Coronary artery (tissue), 2 donors: ENCODE results near the gene MFN1.

Source experiments
- DNase-seq: peaks from one replicate; pipeline ENCODE4 v3.0.0-alpha.2; 2017; ENCODE audit warnings: low spot score
- H3K27ac ChIP-seq, 2 donors: fragments of 200-600 bp; sonication (generic); one replicate each; pipeline ENCODE4 v1.5.1; 2016 to 2019
- H3K4me3 ChIP-seq: fragments of 200-600 bp; sonication (generic); 2 replicates; pipeline ENCODE4 v1.5.1; 2016; ENCODE audit warnings: mild to moderate bottlenecking, moderate library complexity
- CTCF ChIP-seq: fragments of 200-600 bp; sonication (generic); IDR thresholded peaks from one replicate; pipeline ENCODE4 v1.5.1; 2019; ENCODE audit warnings: antibody characterized with exemption

The MFN1 gene

DNA sequence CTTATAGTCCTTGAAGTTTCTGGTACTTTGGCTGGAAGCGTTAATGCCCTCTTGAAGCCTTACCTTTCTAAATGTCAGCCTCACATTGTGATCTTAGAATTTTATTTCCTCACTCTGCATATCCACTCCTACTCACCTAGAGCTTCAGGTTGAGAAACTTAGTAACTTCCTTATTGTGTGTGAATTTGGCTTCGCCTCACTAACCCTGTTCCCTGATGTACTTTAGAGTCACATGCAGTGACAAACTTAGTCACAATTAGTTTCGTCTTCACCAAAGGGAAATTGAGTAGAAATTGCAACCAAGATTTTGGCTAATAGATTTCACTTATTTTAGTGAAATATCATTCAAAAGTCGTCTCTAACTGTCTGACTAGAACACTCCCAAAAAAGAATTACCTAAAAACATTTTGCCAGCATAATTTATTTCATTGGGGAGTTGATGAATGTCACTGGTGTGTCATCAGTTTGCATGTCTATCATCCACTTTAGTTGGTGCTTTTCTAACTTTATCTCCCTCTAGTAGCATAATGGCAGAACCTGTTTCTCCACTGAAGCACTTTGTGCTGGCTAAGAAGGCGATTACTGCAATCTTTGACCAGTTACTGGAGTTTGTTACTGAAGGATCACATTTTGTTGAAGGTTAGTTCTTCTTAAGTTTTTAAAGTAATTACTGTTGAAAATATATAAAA lies 960 bp downstream of the MFN1 start:
- peak overlapping the region in 1 of 2 donors; percentile 82 for H3K27ac ChIP-seq
- no peak for DNase-seq

DNA sequence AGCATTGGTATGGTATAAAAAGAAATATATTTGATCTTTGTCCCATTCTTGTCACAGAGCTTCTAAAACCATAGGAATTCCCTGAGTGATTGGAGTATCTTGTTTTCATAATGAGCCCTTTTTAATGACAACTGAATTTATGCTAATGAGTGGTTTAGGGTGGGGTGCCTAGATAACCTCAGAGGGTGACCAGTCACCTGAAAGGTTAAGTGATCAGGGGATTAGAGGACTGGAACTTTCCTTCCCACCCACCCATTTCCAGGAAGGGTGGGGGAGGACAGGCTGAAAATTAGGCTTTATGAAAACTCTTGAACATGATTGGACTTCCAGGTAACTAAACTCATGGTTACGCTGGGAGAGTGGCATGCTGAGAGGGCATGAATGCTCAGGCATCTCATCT lies 8.5 kb downstream of the MFN1 start:
- no peak for DNase-seq
- TF ChIP-seq CTCF = no peak
- no peak overlapping the region for H3K4me3 ChIP-seq
- no peak overlapping the region for H3K27ac ChIP-seq

More for the DNA sequence above, 960 bp downstream of the MFN1 start:
- no peak for TF ChIP-seq CTCF
- H3K4me3 ChIP-seq = peak overlapping the region; percentile 97

GRCh38 chr3:179363332-179363731 lies 15.8 kb downstream of the MFN1 start:
- Histone ChIP-seq H3K27ac (no peak overlapping the region), H3K4me3 (no peak overlapping the region)
- no peak for TF ChIP-seq CTCF
- no peak for DNase-seq

DNA sequence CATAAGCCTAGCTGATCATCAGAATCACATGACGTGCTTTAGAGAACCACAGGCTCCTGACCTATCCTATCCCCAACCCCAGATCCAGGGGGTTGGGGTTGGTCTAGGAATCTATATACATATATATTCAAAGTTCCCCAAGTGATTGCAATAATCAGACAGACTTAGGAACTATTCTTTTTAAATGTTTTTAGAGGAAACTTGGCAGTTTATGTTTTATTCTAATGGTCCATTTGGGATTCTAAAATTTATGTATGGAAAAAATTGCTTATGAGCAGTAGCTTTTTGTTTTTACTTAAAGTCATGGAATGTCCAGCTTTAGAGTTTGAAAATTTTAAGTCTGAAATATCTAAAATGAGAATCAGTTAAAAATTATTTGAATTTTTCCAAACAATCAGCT lies 22.1 kb downstream of the MFN1 start:
- TF ChIP-seq CTCF = no peak
- DNase-seq = no peak
- Histone ChIP-seq H3K27ac (no peak overlapping the region), H3K4me3 (no peak overlapping the region)

GRCh38 chr3:179373938-179374337 lies 26.4 kb downstream of the MFN1 start:
- no peak for TF ChIP-seq CTCF
- H3K4me3 ChIP-seq = no peak overlapping the region
- H3K27ac ChIP-seq = no peak overlapping the region
- DNase-seq = no peak

DNA sequence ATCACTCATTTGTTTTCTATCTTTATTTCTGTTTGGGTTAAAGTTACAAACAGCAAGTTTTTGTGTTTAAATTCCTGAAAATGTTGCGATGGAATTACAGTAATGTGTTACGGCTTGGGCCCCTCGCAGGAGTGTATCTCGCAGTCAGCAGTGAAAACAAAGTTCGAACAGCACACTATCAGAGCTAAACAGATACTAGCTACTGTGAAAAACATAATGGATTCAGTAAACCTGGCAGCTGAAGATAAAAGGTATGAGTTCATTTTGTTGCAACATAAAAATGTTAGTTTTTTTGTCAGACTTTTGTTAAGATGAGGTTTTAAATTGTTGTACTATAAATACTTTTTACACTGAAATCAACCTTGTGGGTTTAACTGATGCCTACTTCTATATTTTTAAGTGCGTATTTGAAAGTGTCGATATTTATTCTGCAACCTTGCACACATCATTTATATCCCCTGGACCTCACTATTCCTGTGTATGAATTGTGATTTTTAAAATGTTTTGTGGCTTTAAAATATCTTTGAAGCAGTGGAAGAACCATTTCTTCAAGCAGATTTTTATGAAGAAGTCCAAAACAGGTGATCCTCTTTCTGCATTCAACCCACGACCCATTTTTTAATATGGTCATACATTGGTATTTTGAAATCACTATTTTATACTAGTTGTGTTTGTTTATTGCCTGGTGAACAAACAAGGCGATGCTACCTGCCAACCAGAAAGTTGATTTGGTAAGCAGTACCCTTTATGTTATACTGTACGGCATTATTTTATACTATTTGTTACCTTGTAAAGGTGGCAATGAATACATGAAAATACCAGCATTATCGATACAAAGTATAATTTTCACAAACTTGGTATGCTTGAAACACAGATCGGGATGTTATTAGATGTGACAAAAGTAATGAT lies 27.8 kb downstream of the MFN1 start:
- no peak overlapping the region for H3K4me3 ChIP-seq
- no peak for TF ChIP-seq CTCF
- H3K27ac ChIP-seq = no peak overlapping the region
- no peak for DNase-seq

GRCh38 chr3:179376474-179376873 lies 29.0 kb downstream of the MFN1 start:
- TF ChIP-seq CTCF = no peak
- Histone ChIP-seq H3K4me3 (no peak overlapping the region), H3K27ac (no peak overlapping the region)
- DNase-seq = no peak
